Thoracic aorta (tissue), 2 donors: Measurements from ENCODE around the gene PROCA1. TPM values are rescaled to one million over a fixed set of nuclear protein-coding genes. Genes with fewer than 3 reads are reported as not detected.

ENCODE experiments used
- ATAC-seq: fragments of 150-250 bp; one replicate; pipeline ENCODE4 v1.8.0; 2017; ENCODE audit warnings: low read depth; ENCODE audit not compliant: insufficient number of reproducible peaks, low FRiP score
- DNase-seq: peaks from one replicate; pipeline ENCODE4 v3.0.0-alpha.2; 2020; ENCODE audit warnings: low spot score
- H3K27ac ChIP-seq, 2 donors: fragments of 200-600 bp; sonication (generic); 1 replicate in 1 of 2; 2 replicates in 1 of 2; pipeline ENCODE4 v1.5.1; 2016; ENCODE audit warnings: mild to moderate bottlenecking in 2 of 2, moderate library complexity in 2 of 2
- H3K27me3 ChIP-seq: fragments of 200-600 bp; sonication (generic); replicated peaks from 2 replicates; pipeline ENCODE4 v1.6.0; 2016; ENCODE audit warnings: mild to moderate bottlenecking; ENCODE audit not compliant: insufficient read depth
- H3K36me3 ChIP-seq: fragments of 200-600 bp; sonication (generic); one replicate; pipeline ENCODE4 v1.5.1; 2016
- H3K4me1 ChIP-seq, 2 donors: fragments of 200-600 bp; sonication (generic); 1 replicate in 1 of 2; 2 replicates in 1 of 2; pipeline versions ENCODE4 v1.5.1 to v1.6.0; 2016; ENCODE audit warnings: low read depth in 2 of 2, mild to moderate bottlenecking in 1 of 2; ENCODE audit not compliant: control insufficient read depth in 1 of 2
- H3K4me3 ChIP-seq: fragments of 200-600 bp; sonication (generic); 2 replicates; pipeline ENCODE4 v1.5.1; 2016; ENCODE audit warnings: mild to moderate bottlenecking
- H3K9me3 ChIP-seq: fragments of 200-600 bp; sonication (generic); 2 replicates; pipeline ENCODE4 v1.5.1; 2016
- total RNA-seq, 2 donors: library from RNA; depleted of rRNA; stranded (reverse); fragments of >200 nt; gene quantifications; one replicate each; pipeline versions ENCODE4 v1.1.0 to v1.2.3, GENCODE V29; 2016
- TF ChIP-seq, protein P1 (sequence below): fragments of 200-600 bp; sonication (generic); IDR thresholded peaks from one replicate; pipeline ENCODE4 v1.5.1; 2019; ENCODE audit warnings: antibody characterized with exemption

Gene PROCA1
- total RNA-seq, 2 donors from 2014 or later = 1.1 to 1.8 TPM

DNA sequence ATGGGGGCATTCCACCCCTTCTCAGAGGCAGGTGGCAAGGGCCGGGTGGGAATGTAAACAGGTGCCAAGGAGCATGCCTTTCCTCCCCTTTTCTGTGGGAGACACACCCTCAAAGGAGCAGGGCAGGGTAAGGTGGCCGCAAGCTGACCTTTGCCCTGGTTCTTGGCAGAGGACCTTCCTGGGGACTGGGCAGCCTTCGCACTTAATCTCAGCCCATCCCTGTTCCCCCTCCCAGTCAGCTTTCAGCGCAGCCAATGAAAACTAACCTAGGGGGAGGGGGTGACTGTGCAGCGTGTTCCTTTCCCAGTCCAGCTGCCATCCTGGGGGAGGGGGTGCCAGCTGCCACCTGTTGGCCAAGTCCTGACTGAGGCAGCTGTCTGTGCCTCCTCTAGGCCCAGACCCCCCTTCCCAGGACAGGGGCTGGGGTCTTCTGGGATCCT, 34.9 kb upstream of the PROCA1 start:
- ATAC-seq (no peak), DNase-seq (no peak)
- TF ChIP-seq, protein P1, sequence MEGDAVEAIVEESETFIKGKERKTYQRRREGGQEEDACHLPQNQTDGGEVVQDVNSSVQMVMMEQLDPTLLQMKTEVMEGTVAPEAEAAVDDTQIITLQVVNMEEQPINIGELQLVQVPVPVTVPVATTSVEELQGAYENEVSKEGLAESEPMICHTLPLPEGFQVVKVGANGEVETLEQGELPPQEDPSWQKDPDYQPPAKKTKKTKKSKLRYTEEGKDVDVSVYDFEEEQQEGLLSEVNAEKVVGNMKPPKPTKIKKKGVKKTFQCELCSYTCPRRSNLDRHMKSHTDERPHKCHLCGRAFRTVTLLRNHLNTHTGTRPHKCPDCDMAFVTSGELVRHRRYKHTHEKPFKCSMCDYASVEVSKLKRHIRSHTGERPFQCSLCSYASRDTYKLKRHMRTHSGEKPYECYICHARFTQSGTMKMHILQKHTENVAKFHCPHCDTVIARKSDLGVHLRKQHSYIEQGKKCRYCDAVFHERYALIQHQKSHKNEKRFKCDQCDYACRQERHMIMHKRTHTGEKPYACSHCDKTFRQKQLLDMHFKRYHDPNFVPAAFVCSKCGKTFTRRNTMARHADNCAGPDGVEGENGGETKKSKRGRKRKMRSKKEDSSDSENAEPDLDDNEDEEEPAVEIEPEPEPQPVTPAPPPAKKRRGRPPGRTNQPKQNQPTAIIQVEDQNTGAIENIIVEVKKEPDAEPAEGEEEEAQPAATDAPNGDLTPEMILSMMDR = no peak
- Histone ChIP-seq H3K4me1 (peaks cover 23 to 50% of the 10 kb centered on the region in 2 donors), H3K27me3 (no peaks in the 10 kb centered on the region), H3K27ac (peak overlapping the region; percentile 83 to 86), H3K9me3 (no peaks in the 10 kb centered on the region), H3K4me3 (no peak overlapping the region), H3K36me3 (peaks cover 6% of the 10 kb centered on the region)

DNA sequence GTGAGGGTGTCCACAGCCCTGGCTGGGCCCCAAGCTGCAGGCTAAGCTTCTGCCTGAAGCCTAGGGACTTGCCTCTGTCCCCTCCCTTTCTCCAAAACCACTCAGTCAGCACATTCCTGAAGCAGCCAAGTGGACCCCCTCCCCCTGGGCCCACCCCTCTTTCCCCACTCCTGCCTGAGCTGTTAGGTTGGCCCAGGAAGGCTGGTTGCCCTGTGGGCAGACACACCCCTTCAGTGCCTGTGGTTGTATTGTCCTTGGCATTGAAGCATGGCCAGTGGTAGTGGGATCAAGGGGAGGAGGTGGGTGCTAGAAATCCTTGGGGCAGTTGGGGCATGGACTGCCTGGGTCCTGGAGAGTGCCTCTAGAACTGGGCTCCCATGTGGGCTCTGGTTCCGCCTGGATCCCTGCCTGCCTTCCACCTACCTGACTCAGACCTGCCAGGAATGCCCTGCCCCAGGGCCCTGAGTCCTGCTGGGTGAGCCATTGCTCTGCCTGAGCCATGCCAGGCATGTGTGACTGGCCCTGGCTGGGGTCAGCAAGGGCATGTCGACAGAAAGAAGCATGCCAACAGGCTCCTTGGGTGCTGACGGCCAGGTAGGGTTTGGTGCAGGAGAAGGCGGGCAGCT, 34.2 kb upstream of the PROCA1 start:
- ATAC-seq = no peak
- H3K4me1 ChIP-seq = peaks cover 23 to 50% of the 10 kb centered on the region in 2 donors

DNA sequence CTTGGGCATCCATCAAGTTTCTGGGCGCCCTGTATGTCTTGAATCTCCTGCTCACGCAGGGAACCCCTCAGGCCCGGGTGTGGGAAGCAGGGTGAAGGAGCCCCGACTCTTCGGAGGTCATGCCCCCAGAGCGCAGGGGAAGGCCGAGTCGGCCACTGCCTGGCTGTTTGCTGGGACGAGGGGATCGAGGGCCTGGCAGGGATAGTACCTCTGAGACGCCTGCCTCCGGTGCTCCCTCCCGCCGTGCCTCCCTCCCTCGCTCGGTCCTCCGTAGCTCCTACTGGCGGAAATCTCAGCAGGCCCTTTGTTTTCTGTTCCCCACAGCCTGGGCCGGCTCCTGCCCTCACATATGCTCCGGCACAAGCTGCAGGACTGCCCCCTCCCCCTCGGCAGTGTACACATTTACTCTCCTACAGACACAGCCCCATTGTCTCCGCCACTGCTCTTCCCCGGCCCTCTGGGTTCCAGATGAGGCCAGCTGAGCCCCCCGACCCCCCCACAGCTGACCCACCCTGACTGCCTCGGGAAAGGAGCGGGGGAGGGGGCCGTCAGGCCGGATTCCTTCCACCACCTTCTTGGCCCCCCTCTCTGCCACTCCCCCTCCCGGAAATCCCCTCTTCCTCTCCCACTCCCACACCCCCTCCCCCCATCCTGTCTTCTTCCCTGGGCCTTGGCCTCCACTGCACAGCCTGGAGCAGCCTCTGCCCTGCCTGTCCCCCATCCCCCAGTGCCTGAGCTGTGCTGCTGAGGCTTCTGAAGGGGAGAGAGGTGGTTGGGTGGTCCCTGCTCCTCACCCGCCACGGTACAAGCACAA, 33.5 kb upstream of the PROCA1 start:
- no peak for DNase-seq
- ATAC-seq = no peak
- Histone ChIP-seq H3K36me3 (peaks cover 6% of the 10 kb centered on the region), H3K9me3 (no peaks in the 10 kb centered on the region), H3K4me3 (peak overlapping the region; percentile 88), H3K4me1 (peaks cover 23 to 50% of the 10 kb centered on the region in 2 donors), H3K27me3 (no peaks in the 10 kb centered on the region), H3K27ac (peak overlapping the region; percentile 83 to 86)
- TF ChIP-seq, protein P1 = no peak

More for the DNA sequence above, 34.2 kb upstream of the PROCA1 start:
- H3K27me3 ChIP-seq = no peaks in the 10 kb centered on the region
- TF ChIP-seq, protein P1 = no peak
- no peak for DNase-seq
- peak overlapping the region; percentile 83 to 86 for H3K27ac ChIP-seq
- peaks cover 6% of the 10 kb centered on the region for H3K36me3 ChIP-seq
- H3K9me3 ChIP-seq = no peaks in the 10 kb centered on the region
- peak overlapping the region; percentile 88 for H3K4me3 ChIP-seq

DNA sequence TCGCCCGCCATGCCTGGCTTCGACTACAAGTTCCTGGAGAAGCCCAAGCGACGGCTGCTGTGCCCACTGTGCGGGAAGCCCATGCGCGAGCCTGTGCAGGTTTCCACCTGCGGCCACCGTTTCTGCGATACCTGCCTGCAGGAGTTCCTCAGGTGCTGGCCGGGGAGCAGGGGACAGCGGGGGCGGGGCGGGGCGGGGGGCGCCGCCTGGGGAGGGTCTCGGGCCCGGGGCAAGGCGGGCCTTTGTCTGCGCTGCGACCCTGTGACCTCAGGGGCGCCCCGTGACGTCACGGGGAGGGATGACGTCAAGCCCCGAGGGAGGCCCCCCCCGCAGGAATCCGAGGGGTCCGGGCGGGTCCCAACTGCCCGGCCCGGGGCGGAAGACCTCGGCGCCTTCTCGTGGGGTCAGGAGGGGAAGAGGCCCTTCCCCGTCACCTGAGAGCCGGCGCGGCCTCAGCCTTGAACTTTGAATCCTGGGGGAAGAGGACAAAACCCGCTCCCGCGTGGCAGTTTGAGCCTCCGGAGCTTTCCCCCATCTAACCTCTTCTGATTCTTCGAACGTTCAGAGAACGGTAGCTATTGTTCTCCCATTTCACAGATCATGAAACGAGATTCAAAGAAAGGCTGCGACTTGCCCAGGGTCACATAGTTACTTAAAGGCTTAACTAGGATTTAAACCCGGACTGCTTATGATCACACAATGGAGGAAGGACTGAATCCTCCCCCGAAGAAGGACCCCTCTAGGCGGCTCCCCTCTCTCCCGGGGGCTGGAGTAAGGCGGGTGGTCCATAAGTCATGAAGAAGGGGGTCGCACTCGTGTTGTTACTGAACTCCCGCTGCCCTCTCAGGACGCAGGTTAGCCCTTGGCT, 32.6 kb upstream of the PROCA1 start:
- H3K36me3 ChIP-seq = peaks cover 6% of the 10 kb centered on the region
- TF ChIP-seq, protein P1 = no peak
- H3K4me1 ChIP-seq = peaks cover 23 to 47% of the 10 kb centered on the region in 2 donors
- H3K4me3 ChIP-seq = peak overlapping the region; percentile 88
- H3K27me3 ChIP-seq = no peaks in the 10 kb centered on the region
- H3K9me3 ChIP-seq = no peaks in the 10 kb centered on the region
- peak overlapping the region; percentile 83 to 86 for H3K27ac ChIP-seq
- DNase-seq (no peak), ATAC-seq (no peak)
